ENCODE data around the gene CFAP221. TPM values are rescaled to one million over a fixed set of nuclear protein-coding genes. Genes with fewer than 3 reads are reported as not detected.
A peak's percentile ranks its signal among the peaks of the same experiment; 100 is the strongest.

The CFAP221 gene
- total and polyA plus RNA-seq, 2 experiments from 2014 or later = 0.42 to 0.65 TPM

- no peak overlapping the region for H3K4me3 ChIP-seq
- TF ChIP-seq POLR2AphosphoS5 (IDR thresholded peaks at IDR 0.05; ENCODE audit: low read depth) (no peak), ETS1 (IDR thresholded peaks at IDR 0.05) (no peak), JUNB (IDR thresholded peaks at IDR 0.05; ENCODE audit: unreplicated experiment) (no peak), STAT1 (IDR thresholded peaks at IDR 0.05; ENCODE audit: unreplicated experiment) (no peak), NANOG (IDR thresholded peaks at IDR 0.05; ENCODE audit: borderline replicate concordance) (no peak), EZH2 (IDR thresholded peaks at IDR 0.05; ENCODE audit: low read depth, unreplicated experiment) (no peak), ZNF114 (CRISPR knock-in tag; IDR thresholded peaks at IDR 0.05) (no peak), CREB1 (CRISPR knock-in tag; IDR thresholded peaks at IDR 0.05; ENCODE audit: low read depth) (no peak), ZNF462 (CRISPR knock-in tag; IDR thresholded peaks at IDR 0.05) (no peak), ZNF331 (CRISPR knock-in tag; IDR thresholded peaks at IDR 0.05; ENCODE audit: low read depth) (no peak), REST (IDR thresholded peaks at IDR 0.05; ENCODE audit: unreplicated experiment) (no peak), CTCF (conservative IDR thresholded peaks at IDR 0.05; ENCODE audit: low read depth in 2 of 2) (no peak)
- Mint-ChIP-seq H3K27me3 (ENCODE audit: insufficient read depth, low read depth, poor library complexity) (peaks cover 19% of the 10 kb centered on the region), H3K27ac (no peak overlapping the region), H3K36me3 (ENCODE audit: low read depth) (peaks cover 10% of the 10 kb centered on the region), H3K4me1 (peaks cover 49% of the 10 kb centered on the region), H3K9me3 (peaks cover 11% of the 10 kb centered on the region; the same call in 2 of the 3 replicates), H3K4me3 (no peak overlapping the region; the same call in 2 of the 3 replicates)
- H2AFZ ChIP-seq = no peak overlapping the region
- no peaks in the 10 kb centered on the region for H3K79me2 ChIP-seq (replicated peaks; ENCODE audit: insufficient read depth)
- H3K9me2 ChIP-seq (ENCODE audit: insufficient read depth) = peaks cover 6% of the 10 kb centered on the region; the same call in 1 of the 2 replicates
- no peak for DNase-seq (ENCODE audit: low spot score)
- peak overlapping the region; percentile 73 for H3K4me2 ChIP-seq
- ATAC-seq = no peak
- H3K36me3 ChIP-seq (ENCODE audit: insufficient read depth) = no peaks in the 10 kb centered on the region
- no peaks in the 10 kb centered on the region for H4K20me1 ChIP-seq (replicated peaks; ENCODE audit: insufficient read depth)
- H3K4me1 ChIP-seq (ENCODE audit: insufficient read depth) = peaks cover 46% of the 10 kb centered on the region
- H3K27ac ChIP-seq (ENCODE audit: low read depth) = peak overlapping the region; percentile 97; the same call in 1 of the 2 replicates
- H3K27me3 ChIP-seq (ENCODE audit: insufficient read depth) = no peaks in the 10 kb centered on the region
- peaks cover 29% of the 10 kb centered on the region for H3F3A ChIP-seq (replicated peaks; ENCODE audit: low read depth)
Measured at GRCh38 chr2:119702203-119702917, 158.1 kb downstream of the CFAP221 start.

Measured in GM23338 (cell line).